Left lung (tissue), 10 donors: ENCODE measurements around the gene RYR2. TPM values are rescaled to one million over a fixed set of nuclear protein-coding genes. Genes with fewer than 3 reads are reported as not detected.

Experiments
- ATAC-seq: fragments of 200-7000 bp; cut with Tn5 transposase; one replicate; pipeline ENCODE4 v1.9.1; 2020; ENCODE audit warnings: moderate library complexity
- DNase-seq, 4 donors: peaks; one replicate each; pipeline ENCODE4 v3.0.0-alpha.2; 2013 to 2020
- H3K27ac ChIP-seq, 2 donors: fragments of 200-600 bp; sonication (generic) in 1 of 2; one replicate each; pipeline versions ENCODE4 v1.5.0 to v1.8.0; 2020 to 2021
- H3K27me3 ChIP-seq, 2 donors: fragments of 200-600 bp; sonication (generic) in 1 of 2; one replicate each; pipeline versions ENCODE4 v1.5.0 to v1.8.0; 2020 to 2021
- H3K36me3 ChIP-seq, 2 donors: fragments of 200-600 bp; sonication (generic) in 1 of 2; one replicate each; pipeline versions ENCODE4 v1.5.0 to v1.8.0; 2020 to 2021
- H3K4me1 ChIP-seq, 2 donors: fragments of 200-600 bp; one replicate each; pipeline ENCODE4 v1.8.0; 2021
- H3K4me3 ChIP-seq, 2 donors: fragments of 200-600 bp; sonication (generic) in 1 of 2; one replicate each; pipeline versions ENCODE4 v1.5.0 to v1.8.0; 2020 to 2021; ENCODE audit warnings: mild to moderate bottlenecking in 1 of 2
- H3K9me3 ChIP-seq, 2 donors: fragments of 200-600 bp; sonication (generic) in 1 of 2; one replicate each; pipeline versions ENCODE4 v1.5.0 to v1.8.0; 2020 to 2021
- CTCF ChIP-seq, 2 donors: fragments of 200-600 bp; sonication (generic) in 1 of 2; IDR thresholded peaks; one replicate each; pipeline versions ENCODE4 v1.5.0 to v1.8.0; 2021; ENCODE audit warnings: antibody characterized with exemption in 2 of 2
- intact Hi-C, 2 donors: fragments of 100-400 bp; cut with DNase I; formaldehyde crosslinking; loops; one replicate each; pipeline versions ENCODE4 v1.11.2 to v1.14.2; 2022
- polyA plus RNA-seq, 6 donors: library from polyadenylated mRNA; unstranded; fragments of 120-200 nt; gene quantifications; one replicate each; pipeline ENCODE4 v1.2.1, GENCODE V29; 2013; ENCODE audit not compliant: insufficient read length in 6 of 6
- total RNA-seq, 2 donors: library from RNA; stranded (reverse); fragmentation: NEBNext Ultra II Directional; extraction: Animal tissue kit (Norgen Biotek cat#: 25700); gene quantifications; one replicate each; pipeline ENCODE4 v1.2.1, GENCODE V29; 2021
- donor health status: DM: no; HTN: yes; CAD: no.
- donor health status: DM: no; HTN: no; CAD: no.

RYR2 gene
- total and polyA plus RNA-seq, 8 donors = 4.7 to 10.3 (median 7.6) TPM

GRCh38 chr1:237756304-237756967 is 714.5 kb downstream of the RYR2 start:
- no peak overlapping the region for H3K27ac ChIP-seq
- TF ChIP-seq CTCF (IDR thresholded peaks at IDR 0.05) = no peak
- DNase-seq (peak in 1 of 4 donors; percentile 35), ATAC-seq (no peak)
- no peaks in the 10 kb centered on the region for H3K27me3 ChIP-seq
- intact Hi-C loops = no loop called here
- H3K36me3 ChIP-seq = no peaks in the 10 kb centered on the region
- H3K4me1 ChIP-seq = no peaks in the 10 kb centered on the region
- no peaks in the 10 kb centered on the region for H3K9me3 ChIP-seq
- H3K4me3 ChIP-seq = no peak overlapping the region

DNA sequence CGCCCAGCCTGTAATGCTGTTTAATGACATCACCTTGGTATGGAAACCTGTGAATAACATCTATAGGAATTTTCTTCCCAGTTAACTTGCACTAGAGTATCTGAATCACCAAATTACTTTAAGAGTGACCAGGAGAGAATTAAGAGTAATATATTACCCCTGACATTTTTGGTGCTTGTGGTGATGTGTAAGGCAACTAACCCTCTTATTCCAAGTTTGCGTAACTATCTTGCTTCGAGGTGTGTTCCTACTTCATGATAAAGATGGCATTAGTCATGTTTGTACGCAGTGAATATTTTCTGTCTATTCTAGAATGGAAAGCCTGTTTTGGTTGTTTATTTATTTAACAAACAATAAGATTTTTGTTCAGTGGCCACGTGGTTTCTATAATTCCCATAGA is 717.4 kb downstream of the RYR2 start:
- Histone ChIP-seq H3K36me3 (no peaks in the 10 kb centered on the region), H3K4me1 (no peaks in the 10 kb centered on the region), H3K4me3 (no peak overlapping the region), H3K9me3 (no peaks in the 10 kb centered on the region), H3K27ac (no peak overlapping the region), H3K27me3 (no peaks in the 10 kb centered on the region)
- no peak for TF ChIP-seq CTCF (IDR thresholded peaks at IDR 0.05)
- DNase-seq (no peak), ATAC-seq (no peak)
- intact Hi-C loops = no loop called here

GRCh38 chr1:237760951-237761350 is 719.0 kb downstream of the RYR2 start:
- DNase-seq (no peak), ATAC-seq (no peak)
- Histone ChIP-seq H3K27ac (no peak overlapping the region), H3K36me3 (no peaks in the 10 kb centered on the region), H3K27me3 (no peaks in the 10 kb centered on the region), H3K4me3 (no peak overlapping the region), H3K4me1 (no peaks in the 10 kb centered on the region), H3K9me3 (no peaks in the 10 kb centered on the region)
- intact Hi-C loops = no loop called here
- no peak for TF ChIP-seq CTCF (IDR thresholded peaks at IDR 0.05)

DNA sequence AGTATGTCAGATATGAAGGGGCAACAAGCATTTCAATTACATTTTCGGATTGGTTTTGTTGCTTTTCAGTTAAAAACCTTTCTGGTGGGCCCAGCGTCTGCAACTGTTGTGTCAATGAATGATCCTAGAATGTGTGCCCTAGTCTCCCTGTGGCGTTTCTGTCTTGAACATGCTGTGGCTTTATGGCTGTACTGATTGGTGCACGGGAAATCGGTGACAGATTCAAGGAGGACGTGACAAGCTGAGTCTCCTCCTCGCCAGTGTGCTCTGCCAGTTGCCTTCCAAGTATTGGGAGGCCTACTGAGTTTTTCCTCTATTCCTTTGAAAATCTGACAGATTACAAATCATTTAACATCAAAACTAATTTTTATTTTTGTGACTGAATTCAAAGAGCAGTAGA is 721.2 kb downstream of the RYR2 start:
- DNase-seq = no peak
- H3K9me3 ChIP-seq = no peaks in the 10 kb centered on the region
- H3K36me3 ChIP-seq = no peaks in the 10 kb centered on the region
- no peak overlapping the region for H3K27ac ChIP-seq
- TF ChIP-seq CTCF (IDR thresholded peaks at IDR 0.05) = no peak
- intact Hi-C loops = no loop called here
- ATAC-seq = no peak
- H3K27me3 ChIP-seq = no peaks in the 10 kb centered on the region
- no peak overlapping the region for H3K4me3 ChIP-seq
- no peaks in the 10 kb centered on the region for H3K4me1 ChIP-seq

- no peak for TF ChIP-seq CTCF (IDR thresholded peaks at IDR 0.05)
- no peaks in the 10 kb centered on the region for H3K9me3 ChIP-seq
- H3K27me3 ChIP-seq = no peaks in the 10 kb centered on the region
- H3K4me1 ChIP-seq = no peaks in the 10 kb centered on the region
- no peaks in the 10 kb centered on the region for H3K36me3 ChIP-seq
- intact Hi-C loops = no loop called here
- no peak for ATAC-seq
- H3K4me3 ChIP-seq = no peak overlapping the region
- H3K27ac ChIP-seq = no peak overlapping the region
- DNase-seq = no peak
Measured at GRCh38 chr1:237763751-237764150, 721.8 kb downstream of the RYR2 start.
